GM21825 (cell line): ENCODE measurements around the gene BID.
A peak's percentile ranks its signal among the peaks of the same experiment; 100 is the strongest.

ENCODE experiments used
- ATAC-seq: cut with Tn5 transposase; IDR thresholded peaks from one replicate; pipeline ENCODE4 v1.9.1; 2021; ENCODE audit warnings: mild to moderate bottlenecking, moderate library complexity; ENCODE audit not compliant: unreplicated experiment

The BID gene

DNA sequence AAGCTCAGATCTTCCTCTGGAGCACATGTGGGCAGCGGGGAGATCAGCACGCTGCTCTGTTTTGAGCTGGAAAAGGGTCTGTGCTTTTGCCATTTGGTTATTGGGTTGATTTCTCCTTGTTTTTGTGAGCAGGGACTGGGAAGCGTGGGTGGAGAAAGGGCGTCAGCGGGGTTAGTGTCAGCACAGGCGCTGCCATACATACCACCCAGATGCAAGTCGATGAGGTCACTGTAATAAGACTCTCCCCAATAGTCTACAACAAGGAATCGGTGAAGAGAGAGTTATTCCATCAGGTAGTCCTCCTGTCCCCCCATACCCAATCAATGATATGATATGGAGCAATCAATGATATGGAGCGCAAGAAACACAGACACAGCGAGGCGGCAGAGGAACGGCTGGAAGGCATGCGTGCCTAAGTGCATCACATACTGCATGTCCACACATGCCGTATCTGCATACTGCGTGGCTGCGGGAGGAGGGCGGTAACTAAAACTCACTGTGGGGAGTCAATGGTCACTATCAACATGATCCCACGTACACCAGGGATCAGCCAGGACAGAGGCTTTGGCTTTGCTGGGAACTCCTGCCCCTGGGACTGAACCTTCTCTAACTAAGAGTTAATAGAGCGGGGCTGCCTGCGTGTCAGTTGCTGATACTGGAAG is 29.5 kb upstream of the BID start:
- ATAC-seq, result no peak

DNA sequence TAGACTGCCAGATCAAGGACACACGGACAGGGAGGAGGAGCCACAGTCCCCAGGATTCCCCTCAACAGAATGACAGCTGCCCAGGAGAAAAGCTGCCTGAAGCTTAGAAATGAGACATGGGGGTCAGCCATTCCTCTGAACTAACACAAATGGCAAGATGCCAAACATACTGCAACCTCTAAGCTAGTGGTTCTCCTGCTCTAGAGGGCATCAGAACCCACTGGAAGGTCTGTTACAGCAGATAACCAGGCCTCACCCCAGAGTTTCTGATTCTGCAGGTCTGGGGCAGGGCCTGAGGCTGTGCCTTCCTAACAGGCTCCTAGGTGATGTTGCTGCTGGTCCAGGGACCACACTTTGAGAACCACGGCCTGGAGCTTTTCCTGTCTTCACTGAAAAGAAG is 28.6 kb upstream of the BID start:
- no peak for ATAC-seq

DNA sequence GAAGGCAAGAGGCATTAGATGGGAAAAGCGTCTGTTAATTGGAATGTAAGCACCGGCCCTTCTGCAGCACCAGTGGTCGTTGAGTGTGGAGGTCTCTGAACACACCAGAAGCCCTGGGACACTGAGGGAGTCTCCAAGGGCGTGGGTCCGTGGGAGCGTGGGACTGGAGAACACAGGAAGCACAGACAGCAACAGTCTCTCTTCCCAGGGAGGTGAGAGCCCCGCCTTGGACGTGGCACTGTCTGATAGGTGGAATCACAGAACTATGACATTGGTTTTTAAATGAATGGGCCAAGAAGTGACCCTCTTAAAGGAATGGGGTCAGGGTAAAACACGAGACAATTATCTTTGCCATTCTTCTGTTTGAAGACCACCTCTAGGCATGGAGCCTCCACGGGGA is 28.1 kb upstream of the BID start:
- ATAC-seq, result no peak

DNA sequence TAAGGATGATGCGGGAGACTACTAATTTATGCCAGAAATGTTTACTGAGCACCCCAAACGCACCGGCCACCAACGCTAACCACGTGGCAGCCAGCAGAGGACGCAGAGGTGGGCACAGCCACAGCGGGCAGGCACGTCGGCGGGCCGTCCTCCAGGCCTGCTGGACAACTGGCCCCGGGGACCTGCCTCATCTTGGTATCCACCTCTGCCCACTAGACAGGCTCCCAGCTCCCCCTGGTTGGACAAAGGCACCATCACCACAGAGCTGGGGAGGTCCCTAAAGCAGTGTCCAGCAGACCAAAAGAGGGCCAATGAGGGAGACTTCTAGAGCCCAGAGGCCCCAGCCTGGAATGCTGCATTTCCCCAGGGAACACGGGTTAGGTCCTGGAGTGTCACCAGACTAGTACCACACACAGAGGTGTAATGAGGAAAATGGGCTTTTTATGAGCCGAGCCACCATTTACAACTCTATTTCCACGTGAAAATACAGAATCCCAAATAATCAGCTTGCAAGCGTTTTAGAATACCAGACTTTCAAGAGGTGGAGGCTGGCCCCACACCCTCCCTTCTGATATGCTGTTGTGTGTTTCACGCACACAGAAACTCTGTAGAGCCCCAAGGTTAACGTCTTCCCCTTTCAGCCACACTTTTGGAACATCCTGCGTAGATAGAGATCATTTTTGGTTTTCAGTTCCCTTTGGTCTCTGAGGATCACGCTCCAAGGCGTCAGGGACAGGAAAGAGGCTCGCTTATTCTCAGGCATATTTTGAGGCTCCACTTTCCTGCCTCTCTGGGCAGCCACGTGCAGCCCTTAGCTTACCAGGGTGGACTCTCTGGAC is 23.7 kb upstream of the BID start:
- ATAC-seq, result peak; percentile 48

DNA sequence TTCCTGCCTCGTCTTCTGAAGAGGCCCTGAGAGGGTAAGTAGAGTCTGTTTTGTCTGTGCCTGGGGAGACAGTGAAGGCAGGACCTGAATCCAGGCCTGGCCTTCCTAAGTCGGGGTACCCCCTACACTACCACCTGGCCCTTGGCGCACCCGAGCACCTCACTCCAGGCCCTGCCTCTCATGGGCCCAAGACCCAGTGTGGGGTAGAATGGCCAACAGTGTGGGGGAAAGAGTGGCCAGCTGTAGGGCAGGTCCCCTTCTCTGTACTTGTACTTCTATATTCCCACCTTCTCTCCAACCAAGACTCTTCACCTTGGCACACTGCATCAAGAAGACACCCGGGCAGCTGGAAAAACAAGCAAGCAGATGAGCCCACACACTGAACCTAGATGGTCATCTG is 22.4 kb upstream of the BID start:
- no peak for ATAC-seq

DNA sequence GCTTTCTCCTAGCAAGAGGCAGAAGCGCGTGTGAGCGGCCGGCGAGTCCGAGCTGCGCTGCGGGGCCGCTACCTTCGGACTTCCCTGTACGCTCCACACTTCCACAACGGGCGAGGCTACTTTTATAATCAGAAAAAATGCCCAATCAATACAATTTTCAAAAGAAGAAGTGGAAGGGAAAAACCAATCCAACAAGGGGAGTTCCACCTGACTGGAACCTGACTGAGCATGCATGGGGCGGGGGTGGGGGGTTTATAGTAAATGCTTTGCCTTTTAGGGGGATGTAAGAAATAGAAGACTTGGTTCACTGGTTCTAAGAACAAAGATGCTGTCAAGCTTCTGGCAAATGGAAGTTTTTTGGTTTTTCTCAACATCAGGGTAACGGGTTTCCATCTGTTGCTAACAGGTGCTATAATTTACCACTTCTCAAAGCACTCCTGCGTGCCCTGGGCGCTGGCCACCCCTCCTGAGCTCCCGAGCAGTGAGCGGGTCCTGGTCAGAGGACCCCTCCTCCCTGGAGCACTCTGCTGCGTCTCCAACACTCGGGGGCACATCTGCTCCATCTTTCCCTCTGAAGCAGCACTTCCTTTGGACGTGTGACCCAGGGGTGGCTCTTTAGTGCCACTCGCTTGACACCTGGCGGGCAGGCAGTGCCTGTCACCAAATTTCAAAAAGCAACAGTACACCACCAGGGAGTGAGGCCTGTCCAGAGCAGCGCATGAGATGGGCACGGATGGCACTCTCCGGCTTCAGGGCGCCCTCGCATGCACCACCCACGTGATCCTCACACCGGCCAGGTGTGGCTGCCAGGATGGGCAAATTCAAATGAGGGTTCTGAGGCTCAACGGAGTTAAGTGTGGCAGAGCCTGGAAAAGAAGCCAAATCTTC is 21.6 kb upstream of the BID start:
- peak; percentile 27 for ATAC-seq

DNA sequence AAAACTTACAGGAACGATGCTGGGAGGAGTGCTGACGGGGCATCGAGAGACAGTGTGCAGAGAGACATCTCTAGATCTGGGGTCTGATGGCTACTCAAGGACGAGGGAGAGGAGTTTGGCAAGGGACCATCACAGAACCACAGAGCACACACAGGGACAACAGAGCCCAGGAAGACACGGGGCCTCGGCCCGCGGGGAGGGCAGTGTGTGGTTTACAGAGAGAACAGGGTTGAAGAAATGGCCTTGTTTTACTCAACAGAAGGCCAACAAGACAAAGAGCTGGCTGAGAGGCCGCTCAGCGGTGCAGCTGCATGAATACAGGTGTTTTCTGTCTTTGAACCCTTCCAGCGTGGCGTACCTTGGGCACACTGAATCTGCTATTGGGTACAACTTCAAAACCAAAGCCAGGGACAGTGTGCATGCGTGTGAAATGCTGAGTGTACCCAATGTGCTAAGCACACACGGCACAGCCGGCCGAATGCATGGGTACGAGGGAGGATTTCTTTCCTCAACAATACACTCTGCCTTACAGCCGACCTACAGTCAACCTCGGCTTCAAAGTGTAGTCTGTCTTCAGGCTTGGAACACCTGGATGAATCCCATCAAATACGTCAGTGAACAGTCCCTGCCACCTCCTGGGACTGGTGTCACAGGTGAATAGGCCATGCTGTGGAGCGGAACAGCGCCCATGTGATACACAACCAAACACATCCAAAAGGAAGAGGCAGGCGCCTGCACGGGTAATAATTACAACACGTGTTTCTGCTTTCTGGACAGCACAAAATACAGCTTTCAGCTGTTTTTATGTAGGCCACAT is 20.7 kb upstream of the BID start:
- ATAC-seq, result no peak

DNA sequence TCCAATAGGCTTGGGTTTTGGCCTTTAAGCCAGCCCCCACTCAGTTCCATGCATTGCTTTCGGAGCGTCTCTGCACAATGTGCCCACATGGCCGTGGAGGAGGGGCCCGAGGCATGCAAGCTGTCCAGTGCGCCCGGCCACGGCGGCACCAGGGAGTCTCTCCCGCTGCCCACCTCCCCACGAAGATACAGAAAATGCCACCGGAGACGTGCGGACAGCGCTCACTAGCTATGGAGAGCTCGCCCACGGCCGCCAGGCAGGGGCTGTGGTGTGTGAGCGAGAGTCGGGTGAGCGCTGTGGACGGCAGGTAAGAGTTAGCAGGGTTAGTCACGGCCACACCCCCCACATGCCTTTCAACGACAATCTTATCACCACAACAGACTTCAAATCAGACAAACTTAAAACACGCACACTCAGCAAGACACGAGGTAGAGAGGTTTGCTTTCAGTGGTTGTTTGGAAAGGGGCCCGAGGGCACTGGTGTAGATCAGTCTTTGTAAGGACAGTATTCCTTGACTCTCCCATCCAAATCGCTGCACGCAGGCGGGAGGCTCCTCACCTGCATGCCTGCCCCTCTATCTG is 18.7 kb upstream of the BID start:
- no peak for ATAC-seq

DNA sequence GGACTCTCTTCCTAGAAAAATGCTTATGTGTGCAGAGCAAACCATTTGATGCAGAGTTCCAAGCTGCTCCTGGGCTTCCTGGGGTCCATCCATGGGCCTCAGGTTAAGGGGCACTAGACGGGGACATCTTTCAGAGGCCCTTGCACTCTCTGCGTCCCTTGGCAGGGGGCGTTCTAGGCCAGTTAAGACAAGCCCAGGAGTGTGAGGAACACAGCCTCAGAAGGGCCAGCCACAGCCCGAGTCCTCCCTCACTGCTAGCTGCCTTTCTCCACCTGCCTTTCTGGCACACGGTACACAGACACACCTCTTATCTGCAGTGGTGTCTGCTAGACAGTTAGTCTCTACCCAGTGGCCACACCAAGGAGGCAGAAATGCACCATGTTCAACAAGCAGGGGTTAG is 18.0 kb upstream of the BID start:
- ATAC-seq, result no peak

DNA sequence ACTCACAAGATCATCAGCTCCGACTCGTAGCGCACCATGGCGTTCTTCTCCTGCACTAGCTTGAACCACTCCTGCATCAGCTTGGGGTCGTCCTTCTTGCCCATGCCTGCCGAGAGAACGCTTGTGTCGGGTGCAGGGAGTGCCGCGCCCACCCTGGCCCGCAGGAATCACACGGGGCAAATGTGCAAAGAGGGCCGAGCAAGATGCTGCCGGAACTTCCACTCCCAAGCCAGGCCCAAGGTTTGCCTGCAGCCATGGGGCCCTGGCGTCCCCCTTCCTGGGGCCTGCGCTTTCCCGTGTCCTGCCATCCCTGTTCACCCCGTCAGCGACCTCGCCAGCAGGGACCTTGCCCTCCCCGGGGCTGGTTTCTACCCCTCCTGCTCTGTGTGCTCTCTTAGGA is 16.9 kb upstream of the BID start:
- ATAC-seq, result no peak

DNA sequence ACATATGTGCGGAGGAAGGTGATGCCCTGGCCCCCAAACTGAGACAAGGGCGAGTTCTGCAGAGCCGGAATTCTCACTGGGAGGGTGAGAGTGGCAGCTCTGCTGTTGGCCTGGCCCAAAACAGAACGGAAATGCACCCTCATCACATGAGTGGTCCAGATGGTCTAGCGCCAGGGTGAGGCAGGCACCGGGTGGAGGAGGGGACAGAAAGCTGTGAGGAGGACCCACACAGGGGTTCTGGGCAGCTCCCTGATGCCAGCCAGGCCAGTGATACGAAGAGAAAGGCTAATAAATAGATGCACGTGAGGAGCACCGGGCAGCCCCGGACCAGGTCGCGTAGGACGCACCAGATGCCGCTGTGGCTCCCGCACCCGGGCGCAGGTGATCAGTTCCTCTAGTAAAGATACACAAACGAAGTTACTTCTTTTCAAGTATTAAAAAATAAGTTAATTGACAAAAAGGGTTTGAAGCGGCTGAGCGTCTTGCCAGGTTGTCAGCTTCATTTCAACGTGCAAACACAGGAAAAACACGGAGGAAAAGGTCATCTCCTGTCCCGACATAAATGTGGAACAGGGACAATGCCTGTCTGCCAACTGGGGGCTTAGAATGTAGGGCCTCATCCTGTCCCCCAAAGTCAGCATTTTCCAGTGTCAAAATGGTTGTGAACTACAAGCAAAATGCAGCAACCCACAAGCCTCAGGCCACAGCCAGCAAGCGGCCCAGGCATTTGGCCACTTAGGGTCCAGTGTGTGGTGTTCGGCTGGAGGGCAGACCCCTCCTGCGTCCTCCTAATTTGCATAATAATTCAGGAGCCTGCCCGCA is 15.3 kb upstream of the BID start:
- ATAC-seq, result no peak

DNA sequence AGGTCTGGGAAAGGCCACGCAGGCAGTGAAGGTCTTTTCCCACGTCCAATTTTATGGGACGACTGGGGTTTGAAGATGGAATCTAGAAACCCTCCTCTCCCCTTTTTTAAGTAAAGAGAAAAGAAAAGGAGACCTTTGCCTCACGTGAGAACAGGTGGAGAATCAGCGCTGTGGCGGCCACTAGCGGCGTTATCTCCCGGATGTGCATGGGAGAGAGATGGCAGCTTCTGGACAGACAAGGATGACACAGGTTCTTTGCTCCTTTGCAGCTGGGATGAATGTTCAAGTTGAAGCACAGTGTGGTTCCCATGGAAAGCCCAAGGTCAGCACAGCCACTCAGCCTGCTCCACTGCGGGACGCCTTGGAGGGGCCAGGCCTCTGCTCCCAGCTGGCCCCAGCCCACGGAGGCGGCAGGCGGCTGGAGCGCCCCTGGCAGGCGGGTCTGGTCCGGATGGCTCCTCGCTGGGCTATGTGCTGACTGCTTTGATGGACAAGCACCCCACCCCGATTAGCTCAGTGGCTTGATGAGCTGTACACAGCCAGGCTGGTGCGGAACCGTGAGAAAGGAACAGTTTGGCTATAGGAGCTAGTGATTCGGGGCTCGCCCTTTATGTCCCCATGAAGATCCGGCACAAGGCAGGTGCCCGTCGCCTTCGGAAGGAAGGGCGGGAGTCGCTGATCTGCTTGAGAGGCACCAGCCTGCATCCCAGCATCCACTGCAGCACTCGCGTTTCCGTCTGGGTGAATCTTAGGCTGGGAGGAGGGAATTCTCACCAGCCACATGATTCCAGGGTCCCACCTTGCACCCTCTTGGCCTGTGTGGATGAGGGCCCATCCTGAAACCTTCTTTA is 14.5 kb upstream of the BID start:
- ATAC-seq, result no peak

DNA sequence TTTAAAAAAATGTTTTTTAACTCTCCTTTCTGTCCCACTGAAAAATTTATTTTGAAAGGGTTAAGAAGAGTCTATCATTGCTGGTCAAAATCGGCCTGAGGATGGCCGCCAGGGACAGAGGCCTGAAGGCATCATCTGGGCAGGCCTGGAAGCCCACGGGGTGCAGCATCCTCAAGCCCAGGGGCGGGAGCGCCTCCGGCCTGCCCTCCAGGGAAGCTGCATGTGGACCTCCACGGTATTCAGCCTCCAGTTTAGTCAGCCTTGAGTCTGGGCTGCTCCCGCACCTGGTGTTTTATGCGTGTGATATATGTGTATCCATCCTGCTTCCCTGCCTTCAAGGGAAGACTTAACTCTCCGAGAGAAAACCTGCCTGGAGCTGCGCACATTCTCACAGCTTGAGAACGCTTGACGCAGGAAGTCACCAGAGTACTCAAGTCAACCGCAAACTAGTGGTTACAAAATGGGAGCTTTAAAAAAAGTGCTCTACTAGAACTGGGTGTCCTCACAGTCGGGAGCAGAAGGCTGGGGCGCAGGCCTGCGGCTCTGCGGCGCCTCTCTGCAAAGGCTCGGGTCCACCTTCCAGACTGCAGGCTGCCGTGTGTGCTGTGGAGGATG is 13.6 kb upstream of the BID start:
- ATAC-seq, result no peak

DNA sequence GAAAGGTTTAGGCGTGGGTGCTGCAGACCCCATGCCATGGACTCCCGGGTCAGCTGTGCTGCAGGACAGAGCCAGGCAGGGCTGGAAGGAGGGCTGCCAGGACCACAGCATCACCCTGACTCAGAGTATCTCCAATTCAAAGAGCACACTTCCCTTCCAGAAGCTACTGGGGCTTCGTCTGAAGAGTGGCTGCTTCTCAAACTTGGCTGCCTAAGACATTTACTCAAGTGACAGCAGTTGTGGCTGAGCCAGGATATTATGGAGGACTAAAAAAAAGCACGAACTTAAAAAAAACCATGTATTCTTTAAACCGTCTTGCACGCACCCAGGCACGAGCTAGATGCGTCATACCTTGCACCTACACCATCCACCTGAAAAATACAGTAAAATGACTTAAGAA is 13.0 kb upstream of the BID start:
- no peak for ATAC-seq

DNA sequence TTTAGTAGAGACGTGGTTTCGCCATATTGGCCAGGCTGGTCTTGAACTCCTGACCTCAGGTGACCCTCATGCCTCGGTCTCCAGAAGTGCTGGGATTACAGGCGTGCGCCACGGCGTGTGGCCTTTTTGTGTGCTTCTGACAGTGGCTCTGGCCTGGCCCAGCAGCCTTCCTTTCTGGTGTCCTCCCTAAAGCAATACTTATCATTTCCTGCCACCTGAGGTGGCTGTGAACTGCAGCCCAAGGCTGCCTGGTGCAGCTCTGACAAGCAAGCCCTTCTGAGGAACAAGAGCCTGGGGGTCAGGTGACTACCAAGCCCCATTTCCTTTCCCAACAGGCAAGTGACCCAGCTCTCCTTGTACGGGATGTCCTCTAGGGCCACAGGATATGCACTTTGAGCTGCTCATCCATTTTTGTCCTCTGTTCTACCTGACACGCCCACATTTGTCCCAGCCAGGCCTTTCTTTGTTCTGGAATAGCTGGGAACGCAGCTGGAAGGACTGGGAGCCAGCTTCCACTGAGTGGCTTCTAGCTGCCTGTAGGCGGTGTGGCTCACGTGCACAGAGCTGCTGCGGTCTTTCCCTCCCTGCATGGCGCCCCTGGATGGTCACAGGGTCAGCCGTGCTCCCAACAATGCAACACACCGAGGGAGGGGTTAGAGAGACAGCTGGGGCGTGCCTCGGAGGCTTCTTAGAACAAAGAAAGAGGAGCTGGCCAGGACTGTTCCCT is 12.3 kb upstream of the BID start:
- ATAC-seq, result no peak

DNA sequence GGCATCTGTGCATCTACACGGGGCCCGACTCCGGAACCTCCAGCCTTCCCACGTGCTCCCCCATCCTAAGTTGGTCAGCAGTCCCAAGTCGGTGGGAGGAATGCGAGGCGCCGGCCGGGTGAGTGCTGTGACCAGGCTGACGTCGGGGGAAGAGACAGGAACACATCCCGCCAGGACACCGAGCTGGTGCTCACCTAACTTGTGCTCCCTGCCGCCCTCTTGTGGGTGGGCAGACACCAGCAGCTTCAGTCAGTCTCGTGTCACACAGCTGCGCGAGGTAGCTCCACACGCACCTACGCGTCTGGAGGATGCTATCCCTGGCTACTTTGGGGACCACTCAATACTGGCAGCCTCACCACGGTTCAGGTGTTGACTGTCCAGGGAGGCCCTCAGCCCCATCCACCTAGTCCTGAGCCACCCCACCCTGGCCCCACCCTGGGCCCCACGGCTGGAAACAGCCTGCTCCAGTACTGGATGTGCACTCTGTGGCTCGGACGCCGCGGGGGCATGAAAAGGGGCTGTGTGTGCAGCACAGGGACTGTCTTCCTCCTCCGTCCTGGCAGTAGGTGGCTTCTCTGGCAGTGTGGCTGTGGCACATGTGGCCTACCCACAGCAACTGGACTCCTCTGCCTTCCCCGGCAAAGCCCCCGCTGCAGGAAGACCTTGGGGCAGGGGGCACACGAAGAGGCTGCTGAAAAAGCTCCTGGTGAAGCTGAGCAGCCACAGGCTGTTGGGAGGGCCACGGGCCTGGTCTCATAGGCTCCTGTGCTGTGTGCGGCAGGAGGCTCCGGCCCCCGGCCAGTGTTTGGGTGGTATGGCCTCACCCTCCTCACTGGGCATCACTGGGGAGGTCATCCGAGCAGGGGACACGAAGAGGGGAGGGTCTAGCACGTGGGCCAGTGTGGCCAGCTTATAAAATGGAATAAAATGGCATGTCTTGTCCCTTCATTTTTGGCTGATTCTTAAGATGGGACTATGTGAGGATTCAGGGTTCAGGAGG is 11.2 kb upstream of the BID start:
- ATAC-seq, result no peak
